ENCODE measurements around the gene FBXO28.
A peak's percentile ranks its signal among the peaks of the same experiment; 100 is the strongest.

The FBXO28 gene

DNA sequence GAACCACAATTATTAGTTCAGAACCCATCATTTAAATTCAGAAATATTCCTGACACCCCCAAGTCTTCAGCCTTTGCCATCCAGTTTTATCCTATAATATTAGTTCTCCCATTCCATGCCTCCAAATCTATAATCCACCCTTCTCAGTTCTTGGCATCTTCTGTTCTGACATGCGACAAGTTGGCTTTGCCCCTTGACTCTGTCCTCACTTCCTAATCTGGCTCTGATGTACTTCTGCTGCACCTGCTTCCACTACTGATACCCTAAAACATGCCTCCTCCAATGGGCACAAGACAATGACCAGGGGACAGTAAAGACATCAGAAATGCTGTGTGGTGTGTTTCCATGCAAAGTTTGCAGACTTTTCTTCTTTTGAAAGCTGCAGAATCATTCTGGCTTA is 17.1 kb upstream of the FBXO28 start:
- DNase-seq, result no peak

- DNase-seq, result no peak
Measured at GRCh38 chr1:224098007-224098406, 15.9 kb upstream of the FBXO28 start.

DNA sequence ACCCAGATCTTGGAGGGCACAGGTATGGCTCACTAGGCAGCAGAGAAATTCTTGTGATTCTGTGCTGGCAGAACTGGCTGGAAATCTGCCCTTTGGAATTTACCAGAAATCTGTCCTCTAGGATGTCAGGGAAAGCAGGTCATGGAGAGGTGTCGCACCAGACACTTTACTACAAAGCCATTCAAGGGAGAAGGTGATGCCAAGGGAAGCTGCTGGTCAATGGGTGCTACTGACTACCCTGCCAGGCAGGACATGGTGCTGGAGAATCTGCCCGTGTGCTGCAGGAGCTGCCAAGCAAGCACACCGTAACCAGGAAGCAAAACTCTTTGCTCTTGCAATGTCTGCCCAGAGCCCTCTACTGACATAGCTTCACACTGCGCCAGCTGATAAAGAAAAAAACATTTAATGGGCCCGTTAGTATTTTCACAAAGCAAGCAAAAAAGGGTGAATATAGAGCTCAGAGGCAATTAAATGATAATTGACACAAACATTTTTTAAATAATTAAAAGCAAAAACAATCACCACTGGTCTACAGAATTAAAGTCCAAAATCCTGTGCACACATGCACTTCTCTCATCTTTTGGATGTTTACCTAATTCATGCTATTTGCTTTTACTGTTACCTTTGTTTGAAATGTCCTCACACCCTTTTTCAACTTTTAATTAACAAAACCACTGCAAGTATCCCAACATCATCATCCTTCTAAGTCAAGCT is 7.2 kb upstream of the FBXO28 start:
- DNase-seq, result peak; percentile 24

GRCh38 chr1:224107282-224107625 is 6.7 kb upstream of the FBXO28 start:
- no peak for DNase-seq

- DNase-seq, result no peak
Measured at GRCh38 chr1:224108991-224109390, 4.9 kb upstream of the FBXO28 start.

GRCh38 chr1:224109981-224110380 is 3.9 kb upstream of the FBXO28 start:
- DNase-seq, result no peak

- DNase-seq, result no peak
Measured at GRCh38 chr1:224113005-224113404, 906 bp upstream of the FBXO28 start.

DNA sequence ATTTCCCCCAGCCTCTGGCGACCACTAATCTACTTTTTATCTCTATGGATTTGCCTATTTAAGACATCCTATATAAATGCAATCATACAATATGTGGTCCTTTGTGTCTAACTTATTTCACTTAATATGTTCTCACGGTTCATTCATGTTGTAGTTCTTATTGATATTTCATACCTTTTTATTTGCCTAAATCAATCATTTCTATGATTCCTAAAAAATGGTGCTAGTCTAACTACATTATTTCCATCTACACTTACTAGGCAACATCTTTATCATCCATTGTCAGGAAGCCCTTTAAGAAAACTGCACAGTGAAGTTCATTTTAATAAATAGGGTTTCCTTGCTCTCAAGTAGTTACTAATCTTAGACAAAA is 380 bp upstream of the FBXO28 start:
- no peak for DNase-seq

- DNase-seq, result no peak
Measured at GRCh38 chr1:224114787-224115175, 870 bp downstream of the FBXO28 start.

GRCh38 chr1:224116131-224116530 is 2.2 kb downstream of the FBXO28 start:
- DNase-seq, result no peak

- DNase-seq, result no peak
Measured at GRCh38 chr1:224118688-224119087, 4.8 kb downstream of the FBXO28 start.

DNA sequence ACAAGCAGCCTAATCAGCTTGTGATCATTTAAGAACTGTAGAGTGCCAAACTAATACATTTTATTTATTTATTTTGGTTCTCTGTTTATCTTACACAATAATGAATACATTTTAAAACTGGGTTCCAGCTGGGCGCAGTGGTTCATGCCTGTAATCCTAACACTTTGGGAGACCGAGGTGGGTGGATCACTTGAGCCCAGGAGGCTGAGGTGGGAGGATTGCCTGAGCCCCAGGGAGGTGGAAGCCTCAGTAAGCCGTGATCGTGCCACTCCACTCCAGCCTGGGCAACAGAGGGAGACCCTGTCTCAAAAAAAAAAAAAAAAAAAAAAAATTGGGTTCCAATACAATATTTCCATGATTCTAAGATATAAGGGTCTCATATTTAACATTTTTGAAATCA is 9.2 kb downstream of the FBXO28 start:
- DNase-seq, result no peak

- DNase-seq, result no peak
Measured at GRCh38 chr1:224124220-224124619, 10.3 kb downstream of the FBXO28 start.

- no peak for DNase-seq
Measured at GRCh38 chr1:224127925-224128819, 14.3 kb downstream of the FBXO28 start.

DNA sequence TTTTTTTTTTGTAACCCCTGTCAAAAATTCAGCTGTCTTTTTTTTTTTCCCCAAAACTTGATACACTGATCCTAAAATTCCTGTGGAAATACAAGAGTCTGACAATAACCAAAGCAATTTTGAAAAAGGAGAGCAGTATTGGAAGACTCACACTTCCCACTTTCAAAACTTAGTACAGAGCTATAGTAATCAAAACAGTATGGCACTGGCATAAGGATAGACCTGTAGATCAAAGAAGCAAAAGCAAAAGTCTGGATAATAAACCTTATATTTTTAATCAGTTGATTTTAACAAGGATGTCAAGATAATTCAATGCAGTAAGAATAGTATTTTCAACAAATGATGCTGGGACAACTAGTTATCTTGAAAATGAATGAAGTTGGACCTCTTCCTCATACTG is 17.3 kb downstream of the FBXO28 start:
- DNase-seq, result no peak

DNA sequence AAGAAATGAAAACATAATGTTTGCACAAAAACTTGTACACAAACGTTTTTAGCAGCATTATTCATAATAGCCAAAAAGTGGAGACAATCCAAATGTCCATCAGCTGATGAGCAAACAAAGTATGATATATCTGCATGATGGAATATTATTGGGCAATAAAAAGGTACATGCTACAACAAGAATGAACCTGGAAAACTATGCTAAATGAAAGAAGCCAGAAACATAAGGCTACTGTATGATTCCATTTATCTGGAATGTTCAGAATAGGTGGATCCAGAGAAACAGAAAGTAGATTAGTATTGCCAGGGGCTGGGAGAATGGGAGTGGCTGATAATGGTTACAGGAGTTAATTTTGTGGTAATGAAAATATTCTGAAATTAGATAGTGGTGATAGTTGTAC is 19.0 kb downstream of the FBXO28 start:
- DNase-seq, result no peak

DNA sequence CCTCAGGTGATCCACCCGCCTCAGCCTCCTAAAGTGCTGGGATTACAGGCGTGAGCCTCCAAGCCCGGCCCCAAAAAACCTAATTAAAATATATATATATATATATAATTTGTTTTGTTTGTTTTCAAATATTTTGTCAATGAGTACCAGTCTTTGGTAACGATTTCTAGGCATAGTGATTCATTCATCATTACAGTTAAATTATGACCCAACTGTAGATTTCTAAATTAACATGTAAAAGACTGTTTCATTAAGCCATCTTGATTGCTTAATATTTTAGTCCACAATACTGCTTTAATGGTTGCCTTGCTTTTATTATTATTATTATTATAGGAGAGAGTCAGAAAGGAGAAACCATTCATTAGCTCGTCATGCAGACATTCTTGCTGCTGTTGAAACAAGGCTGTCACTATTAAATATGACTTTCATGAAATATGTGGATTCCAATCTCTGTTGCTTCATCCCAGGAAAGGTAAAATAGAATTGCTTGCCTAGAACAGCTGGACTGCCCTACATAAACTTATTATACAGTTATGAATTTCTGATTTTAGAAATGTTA is 19.9 kb downstream of the FBXO28 start:
- no peak for DNase-seq

GRCh38 chr1:224137518-224137917 is 23.6 kb downstream of the FBXO28 start:
- no peak for DNase-seq

- DNase-seq, result no peak
Measured at GRCh38 chr1:224138198-224138597, 24.3 kb downstream of the FBXO28 start.

GRCh38 chr1:224141693-224142092 is 27.8 kb downstream of the FBXO28 start:
- DNase-seq, result no peak

GRCh38 chr1:224149709-224150108 is 35.8 kb downstream of the FBXO28 start:
- no peak for DNase-seq

- DNase-seq, result no peak
Measured at GRCh38 chr1:224151117-224151516, 37.2 kb downstream of the FBXO28 start.

DNA sequence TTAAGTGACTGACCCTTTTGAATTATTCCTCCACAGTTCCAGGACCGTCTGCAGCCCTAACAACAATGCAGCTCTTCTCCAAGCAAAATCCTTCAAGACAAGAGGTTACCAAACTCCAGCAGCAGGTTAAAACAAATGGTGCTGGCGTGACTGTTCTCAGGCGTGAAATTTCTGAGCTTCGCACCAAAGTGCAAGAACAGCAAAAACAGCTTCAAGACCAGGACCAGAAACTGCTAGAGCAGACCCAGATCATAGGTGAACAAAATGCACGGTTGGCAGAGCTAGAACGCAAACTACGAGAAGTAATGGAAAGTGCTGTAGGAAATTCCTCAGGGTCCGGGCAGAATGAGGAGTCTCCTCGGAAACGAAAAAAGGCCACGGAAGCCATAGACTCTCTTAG is 43.4 kb downstream of the FBXO28 start:
- no peak for DNase-seq

GRCh38 chr1:224159541-224159940 is 45.6 kb downstream of the FBXO28 start:
- DNase-seq, result no peak

Data from femur (tissue), 1 donor.